NOMO-1 treated with dmso at 0.1 percent for 144 hours (cell line): ENCODE data around the gene MPEG1.

ENCODE experiments used
- DNase-seq: peaks from one replicate; lab custom pipeline; 2025; ENCODE audit not compliant: unreplicated experiment; lab: John Stamatoyannopoulos, UW

The MPEG1 gene

GRCh38 chr11:59171508-59172322 lies 41.0 kb downstream of the MPEG1 start, which contains the start of gene DTX4:
Gene DTX4 (plus strand): TSS chr11:59172132. CDS start chr11:59172596, 464 bp downstream.
- peak; percentile 88 for DNase-seq

DNA sequence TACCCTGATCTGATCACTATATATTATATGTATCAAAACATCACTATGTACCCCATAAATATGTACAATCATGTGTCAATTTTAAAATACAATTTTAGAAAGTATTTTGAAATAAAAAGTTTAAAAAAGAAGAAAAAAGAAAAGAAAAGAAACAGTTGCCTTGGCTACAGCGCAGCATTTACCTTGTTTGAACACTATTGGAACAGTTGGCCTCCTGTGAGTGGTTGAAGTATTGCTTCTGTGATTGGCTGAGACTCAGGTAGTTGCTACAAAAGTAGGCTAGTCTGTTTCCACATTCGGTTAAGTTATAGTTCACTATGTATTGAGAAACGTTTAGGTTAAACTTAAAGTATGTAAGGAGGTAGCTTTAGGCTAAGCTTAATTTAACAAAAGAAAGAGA lies 48.7 kb downstream of the MPEG1 start:
- DNase-seq = no peak
